GM19193 (cell line): Measurements from ENCODE around the gene CRYL1.

ENCODE experiments used
- POLR2A ChIP-seq: IDR thresholded peaks from 4 replicates; pipeline ENCODE4 v1.6.1; 2011; ENCODE audit not compliant: insufficient read depth, insufficient read length; ENCODE audit errors: extremely low read depth

Gene CRYL1

GRCh38 chr13:20489185-20489820 is 36.4 kb downstream of the CRYL1 start:
- TF ChIP-seq POLR2A = no peak

- no peak for TF ChIP-seq POLR2A
These were observed 37.7 kb downstream of the CRYL1 start for GRCh38 chr13:20487927-20488326.

GRCh38 chr13:20482787-20483186 is 42.9 kb downstream of the CRYL1 start:
- no peak for TF ChIP-seq POLR2A

DNA sequence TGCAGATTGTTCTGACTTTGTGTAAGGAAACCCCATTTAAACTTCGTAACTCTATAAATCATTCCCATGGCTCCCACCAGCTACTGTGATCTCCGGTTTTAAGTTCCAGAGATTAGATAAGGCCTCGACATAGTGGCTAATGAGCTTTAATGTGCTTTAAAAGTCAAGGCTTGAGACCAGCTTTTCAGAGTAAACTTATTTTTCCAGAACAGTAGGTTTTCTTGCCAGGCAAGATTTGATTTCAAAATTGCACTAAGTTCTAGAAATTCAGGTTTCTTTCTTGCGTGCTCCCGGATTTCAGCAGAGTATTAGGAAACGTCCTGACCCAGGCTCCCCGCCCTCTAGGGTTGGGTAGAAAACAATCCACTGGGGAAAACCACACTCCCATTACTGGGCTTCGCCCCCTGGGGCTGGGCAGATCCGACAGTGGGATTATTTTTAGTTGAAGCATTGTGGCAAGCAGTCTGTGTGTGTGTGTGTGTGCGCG is 43.3 kb downstream of the CRYL1 start:
- TF ChIP-seq POLR2A = no peak

GRCh38 chr13:20477394-20477793 is 48.3 kb downstream of the CRYL1 start:
- no peak for TF ChIP-seq POLR2A

- TF ChIP-seq POLR2A = no peak
These were observed 49.5 kb downstream of the CRYL1 start for GRCh38 chr13:20475927-20476691.

DNA sequence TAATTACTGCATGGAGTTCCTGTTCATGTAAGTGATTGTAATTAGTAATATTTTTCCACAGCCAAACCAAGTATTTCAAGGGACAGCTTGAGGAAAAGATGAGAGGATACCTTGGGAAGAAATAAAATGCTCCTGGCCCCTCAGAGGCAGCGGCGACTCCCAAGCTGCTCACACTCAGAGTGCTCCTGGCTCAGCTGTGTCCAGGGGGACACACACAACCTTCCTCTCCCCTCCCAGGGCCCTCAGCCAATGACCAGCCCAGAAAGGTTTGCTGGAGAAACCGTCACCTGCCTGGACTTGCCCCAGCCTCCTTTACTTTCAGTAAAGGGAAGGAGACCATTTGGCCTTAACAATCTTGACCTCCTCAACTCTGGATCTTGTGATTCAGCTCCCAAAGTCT is 51.1 kb downstream of the CRYL1 start:
- no peak for TF ChIP-seq POLR2A

GRCh38 chr13:20473888-20474287 is 51.8 kb downstream of the CRYL1 start:
- no peak for TF ChIP-seq POLR2A

GRCh38 chr13:20473139-20473538 is 52.5 kb downstream of the CRYL1 start:
- no peak for TF ChIP-seq POLR2A

GRCh38 chr13:20472531-20472930 is 53.1 kb downstream of the CRYL1 start:
- no peak for TF ChIP-seq POLR2A

DNA sequence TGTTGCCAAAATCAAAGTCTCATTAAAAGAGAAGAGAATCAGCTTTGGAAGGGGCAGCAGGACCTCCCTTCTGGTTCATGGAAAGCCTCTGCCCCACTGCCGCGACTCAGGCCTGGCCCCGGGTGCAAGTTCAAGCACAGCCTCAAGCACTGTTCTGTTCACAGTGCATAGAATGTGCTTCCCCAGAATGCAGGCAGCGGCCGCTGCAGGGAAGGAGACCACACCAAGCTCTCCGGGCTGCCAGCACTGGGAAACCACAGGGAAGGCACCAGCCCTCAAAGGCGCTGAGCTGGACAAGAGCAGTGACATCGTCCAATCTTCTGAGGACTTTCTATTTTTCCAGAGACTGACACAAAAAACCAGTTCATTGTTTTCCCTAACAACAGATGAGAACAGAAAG is 55.5 kb downstream of the CRYL1 start:
- no peak for TF ChIP-seq POLR2A

- no peak for TF ChIP-seq POLR2A
These were observed 59.3 kb downstream of the CRYL1 start for GRCh38 chr13:20466371-20466770.

- TF ChIP-seq POLR2A = no peak
These were observed 60.3 kb downstream of the CRYL1 start for GRCh38 chr13:20465218-20465879.

- TF ChIP-seq POLR2A = no peak
These were observed 62.7 kb downstream of the CRYL1 start for GRCh38 chr13:20462921-20463320.

DNA sequence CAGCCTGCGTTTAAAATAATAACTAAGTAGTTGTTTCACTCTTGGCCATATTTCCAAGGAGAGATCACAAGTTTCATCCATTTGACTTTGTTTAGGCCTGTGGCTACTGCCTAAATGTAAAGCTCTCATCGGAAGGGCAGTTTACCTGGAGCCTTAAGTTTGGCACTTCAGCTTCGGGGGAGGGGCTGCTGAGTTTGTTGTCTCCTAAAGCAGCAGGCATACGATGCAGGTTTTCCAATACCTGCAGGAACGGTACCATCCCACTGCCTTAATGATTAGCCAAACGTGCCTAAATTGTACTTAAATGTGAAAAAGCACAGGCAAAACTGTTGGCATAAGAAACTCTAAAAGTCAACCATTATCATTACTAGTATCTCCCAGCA is 63.1 kb downstream of the CRYL1 start:
- TF ChIP-seq POLR2A = no peak
